Renal cortex interstitium (tissue), 11 donors: ENCODE results near the gene RICTOR. TPM values are rescaled to one million over a fixed set of nuclear protein-coding genes. Genes with fewer than 3 reads are reported as not detected.

ENCODE experiments used
- DNase-seq, 11 donors: peaks; one replicate each; pipeline ENCODE4 v3.0.0-alpha.2; 2013; ENCODE audit warnings: low read depth in 9 of 11, low spot score in 4 of 11; ENCODE audit errors: extremely low read depth in 1 of 11
- polyA plus RNA-seq, 3 donors: library from polyadenylated mRNA; unstranded; fragments of 120-200 nt; gene quantifications; one replicate each; pipeline ENCODE4 v1.2.1, GENCODE V29; 2013; ENCODE audit not compliant: insufficient read length in 3 of 3

Gene RICTOR
- polyA plus RNA-seq, 3 donors: 21.1 to 31.8 (median 26.6) TPM

GRCh38 chr5:39102684-39103155 is 28.5 kb upstream of the RICTOR start:
- no peak for DNase-seq

- DNase-seq: no peak
These were observed 26.7 kb upstream of the RICTOR start for GRCh38 chr5:39100851-39101396.

GRCh38 chr5:39100301-39100850 is 26.2 kb upstream of the RICTOR start:
- DNase-seq: no peak

DNA sequence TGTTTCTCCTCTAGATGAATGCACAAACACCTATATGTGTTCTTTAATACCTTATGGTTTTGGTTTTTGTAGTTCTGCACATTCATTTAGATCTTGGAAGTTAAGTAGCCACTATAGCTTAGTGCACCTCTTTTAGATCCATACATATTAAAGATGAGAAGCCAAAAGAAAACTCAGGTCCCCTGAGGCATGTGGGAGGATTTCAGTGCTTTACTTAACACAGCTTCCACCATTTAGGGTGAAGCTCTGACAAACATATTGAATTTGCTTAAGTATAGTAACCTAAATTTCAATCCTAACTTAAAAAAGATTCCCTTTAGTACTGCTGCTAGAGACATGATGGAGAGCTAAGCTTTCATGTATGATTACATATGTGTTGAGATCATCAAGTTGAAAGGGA is 25.6 kb upstream of the RICTOR start:
- DNase-seq: no peak

DNA sequence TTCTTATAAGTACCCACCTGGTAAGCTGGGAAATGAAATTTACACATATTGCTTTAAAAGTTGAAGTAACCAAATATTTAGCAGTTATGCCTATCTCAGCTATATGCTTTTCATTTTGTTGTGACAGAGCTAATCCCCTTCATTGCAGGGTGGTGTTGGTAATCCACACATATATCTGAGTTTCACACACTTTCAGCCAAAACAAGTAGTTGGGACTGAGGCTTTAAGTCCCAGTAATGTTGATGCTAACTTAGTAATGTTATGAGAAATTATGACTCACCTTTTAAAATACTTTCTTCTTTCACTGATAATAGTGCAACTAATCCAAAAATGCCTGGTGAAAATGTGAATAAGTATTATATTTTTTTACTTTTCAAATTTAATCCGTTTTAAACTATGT is 19.2 kb upstream of the RICTOR start:
- no peak for DNase-seq

GRCh38 chr5:39092581-39093351 is 18.6 kb upstream of the RICTOR start:
- no peak for DNase-seq

- DNase-seq: no peak
These were observed 17.9 kb upstream of the RICTOR start for GRCh38 chr5:39091940-39092580.

GRCh38 chr5:39083968-39084367 is 9.8 kb upstream of the RICTOR start:
- DNase-seq: no peak

GRCh38 chr5:39082995-39083394 is 8.8 kb upstream of the RICTOR start:
- DNase-seq: no peak

- DNase-seq: peak in 5 of 11 donors; percentile 15 to 36 (median 20)
These were observed 6.5 kb upstream of the RICTOR start for GRCh38 chr5:39080597-39081204.

GRCh38 chr5:39080168-39080567 is 6.0 kb upstream of the RICTOR start:
- DNase-seq: no peak

- no peak for DNase-seq
These were observed 4.9 kb upstream of the RICTOR start for GRCh38 chr5:39079147-39079546.

GRCh38 chr5:39076757-39077728 is 2.8 kb upstream of the RICTOR start:
- no peak for DNase-seq

DNA sequence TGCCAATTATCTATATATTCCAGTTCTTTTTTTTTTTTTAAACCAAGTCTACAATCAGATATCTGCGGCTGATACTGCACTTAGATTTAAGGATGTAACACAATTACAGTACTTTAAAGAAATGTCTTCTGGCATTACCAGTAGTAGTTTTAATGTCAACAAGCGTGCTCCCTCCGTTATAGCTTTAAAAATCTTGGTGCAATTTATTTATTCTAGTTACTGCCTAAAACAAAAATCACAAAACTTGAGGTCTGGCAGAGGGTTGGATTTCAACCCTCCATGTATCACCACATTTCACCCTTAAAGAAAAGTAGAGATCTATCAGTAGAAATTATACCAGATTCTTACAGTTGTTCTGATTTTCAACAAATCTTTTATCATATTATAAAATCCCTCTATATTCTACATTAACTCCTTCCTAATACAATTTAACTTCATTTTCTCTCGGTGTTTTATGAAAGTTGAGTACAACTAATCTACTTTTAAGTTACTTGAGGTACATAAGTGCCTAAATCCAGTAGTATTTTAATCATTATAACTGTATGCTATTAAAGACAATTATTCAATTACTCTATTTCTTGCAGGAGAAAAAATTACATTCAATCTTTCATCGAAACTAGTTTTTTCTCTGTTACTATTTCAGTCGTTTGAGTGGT is 2.0 kb upstream of the RICTOR start:
- DNase-seq: no peak

GRCh38 chr5:39073767-39074016 is 507 bp downstream of the RICTOR start:
- DNase-seq: peak in 3 of 11 donors; percentile 17 to 29 (median 29)

GRCh38 chr5:39072925-39073766 is 1.1 kb downstream of the RICTOR start:
- peak in 10 of 11 donors; percentile 27 to 54 (median 41) for DNase-seq

DNA sequence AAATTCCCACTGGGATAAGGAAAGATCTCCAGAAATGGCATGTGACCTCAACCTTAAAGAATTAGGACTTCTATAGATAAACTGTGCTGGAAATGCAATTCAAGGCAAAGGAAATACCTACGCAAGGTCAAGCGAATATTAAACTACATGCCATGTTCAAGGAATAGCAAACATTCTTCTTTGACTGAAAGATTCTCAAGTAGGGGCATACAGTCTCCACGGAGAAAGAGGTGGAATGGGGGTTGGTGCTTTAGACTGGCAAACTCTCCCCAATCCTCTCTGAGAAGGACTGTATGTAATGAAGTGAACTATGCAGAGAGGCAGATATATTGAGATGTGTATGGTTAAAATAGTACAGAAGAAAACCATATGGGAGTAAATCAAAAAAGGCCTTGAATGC is 6.1 kb downstream of the RICTOR start:
- no peak for DNase-seq
